MM.1S (cell line): Measurements from ENCODE around the gene LRRC8E.

ENCODE experiments used
- CTCF ChIP-seq: fragments of 300-600 bp; sonication (generic); IDR thresholded peaks from 2 replicates; pipeline ENCODE4 v1.5.1; 2016; ENCODE audit warnings: antibody characterized with exemption, low read length, mixed read lengths
- EZH2 ChIP-seq: fragments of 300-600 bp; sonication (generic); optimal IDR thresholded peaks from 2 replicates; pipeline ENCODE3; 2017; ENCODE audit warnings: low read depth, mild to moderate bottlenecking, antibody characterized with exemption, low read length, mixed read lengths
- EZH2phosphoT487 ChIP-seq: fragments of 300-600 bp; sonication (generic); IDR thresholded peaks from 2 replicates; pipeline ENCODE4 v1.6.1; 2018; ENCODE audit warnings: antibody characterized with exemption, low read length

- no peak for TF ChIP-seq CTCF
- no peak for TF ChIP-seq EZH2phosphoT487
- no peak for TF ChIP-seq EZH2
Measured at GRCh38 chr19:7883796-7884570, 4.3 kb upstream of the LRRC8E start.
